Thyroid gland (tissue), 4 donors: ENCODE measurements around the gene SPAG17.

ENCODE experiments used
- CTCF ChIP-seq, 6 experiments: fragments of 200-600 bp in 3 of 6; fragments of 450-650 bp in 3 of 6; sonication (generic) in 3 of 6; IDR thresholded peaks; one replicate each; pipeline ENCODE4 v1.5.1; 2016 to 2019; ENCODE audit warnings: antibody characterized with exemption in 6 of 6, mild to moderate bottlenecking in 2 of 6, inconsistent platforms in 1 of 6, moderate library complexity in 1 of 6
- POLR2A ChIP-seq, 2 donors: fragments of 450-650 bp; IDR thresholded peaks; one replicate each; pipeline ENCODE4 v1.6.1; 2017; ENCODE audit warnings: antibody characterized with exemption in 2 of 2, mild to moderate bottlenecking in 2 of 2, moderate library complexity in 1 of 2

- no peak for TF ChIP-seq POLR2A (IDR thresholded peaks at IDR 0.05)
- no peak for TF ChIP-seq CTCF (IDR thresholded peaks at IDR 0.05)
These were observed 242.7 kb downstream of the SPAG17 start for GRCh38 chr1:117942293-117942692.
